ENCODE data around the gene SAMD5.

The SAMD5 gene

GRCh38 chr6:147508042-147508865, at the start of gene SAMD5:
Gene SAMD5 (plus strand): TSS chr6:147508690. CDS start chr6:147508929, 239 bp downstream.
- peak in 1 of 2 experiments; percentile 63 for DNase-seq

GRCh38 chr6:147459780-147460179, 48.7 kb upstream of the SAMD5 start:
- DNase-seq = no peak

- no peak for DNase-seq
These were observed 44.8 kb upstream of the SAMD5 start for GRCh38 chr6:147463651-147464050.

- DNase-seq = no peak
These were observed 41.1 kb upstream of the SAMD5 start for GRCh38 chr6:147467428-147467827.

DNA sequence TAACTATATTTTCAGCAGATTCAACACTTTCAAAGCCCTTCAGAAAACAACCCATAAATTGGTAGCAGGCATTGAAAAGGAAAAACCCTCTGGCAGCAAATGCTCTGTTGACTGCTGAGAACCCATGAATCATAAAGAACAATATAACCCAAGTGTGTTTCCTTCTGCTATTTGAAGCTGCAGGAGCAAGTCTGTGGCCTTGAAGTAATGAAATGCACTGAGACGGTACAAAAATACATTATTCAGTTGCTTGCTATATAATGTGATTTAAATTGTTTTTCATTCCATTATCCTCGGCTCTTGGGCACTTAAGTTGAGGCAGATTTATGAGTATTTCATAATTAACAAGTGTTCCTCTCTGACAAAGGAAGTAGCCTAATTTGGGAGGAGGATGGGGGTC, 40.6 kb upstream of the SAMD5 start:
- DNase-seq = no peak

GRCh38 chr6:147468634-147469033, 39.9 kb upstream of the SAMD5 start:
- DNase-seq = no peak

DNA sequence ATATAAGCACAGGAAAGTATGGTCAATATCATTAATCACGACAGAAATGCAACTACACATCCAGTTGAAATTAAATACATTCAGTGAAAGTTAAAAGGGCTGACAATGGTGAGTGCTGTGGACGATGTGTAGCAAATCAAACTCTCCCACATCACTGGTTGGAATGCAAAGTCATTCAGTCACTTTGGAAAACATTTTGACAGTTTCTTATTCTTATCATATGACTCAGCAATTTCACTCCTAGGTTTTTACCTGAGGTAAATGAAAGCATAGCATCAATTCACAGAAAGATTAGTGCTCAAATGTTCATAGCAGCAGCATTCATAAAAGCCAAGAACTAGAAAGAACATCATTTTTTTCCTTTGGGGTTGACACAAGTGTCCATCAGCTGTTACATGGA, 28.6 kb upstream of the SAMD5 start:
- DNase-seq = no peak

DNA sequence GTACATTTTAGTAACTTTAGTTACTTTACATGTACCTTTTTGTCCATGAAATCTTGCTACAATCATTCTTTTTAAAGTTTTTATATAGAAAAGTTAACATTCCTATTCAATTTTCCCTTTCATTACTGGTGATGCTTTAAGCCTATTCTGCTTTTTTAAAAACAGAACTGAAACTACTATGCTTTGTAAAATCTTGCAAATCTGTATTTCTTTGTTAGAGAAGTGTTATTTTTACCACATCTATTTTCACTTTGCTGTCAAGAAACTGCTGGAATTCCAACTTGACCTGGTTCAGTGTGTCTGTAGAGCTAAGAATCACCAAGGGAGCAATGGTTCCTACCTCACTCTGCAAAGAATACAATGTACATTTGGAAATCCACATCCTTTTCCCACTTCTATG, 21.8 kb upstream of the SAMD5 start:
- no peak for DNase-seq

DNA sequence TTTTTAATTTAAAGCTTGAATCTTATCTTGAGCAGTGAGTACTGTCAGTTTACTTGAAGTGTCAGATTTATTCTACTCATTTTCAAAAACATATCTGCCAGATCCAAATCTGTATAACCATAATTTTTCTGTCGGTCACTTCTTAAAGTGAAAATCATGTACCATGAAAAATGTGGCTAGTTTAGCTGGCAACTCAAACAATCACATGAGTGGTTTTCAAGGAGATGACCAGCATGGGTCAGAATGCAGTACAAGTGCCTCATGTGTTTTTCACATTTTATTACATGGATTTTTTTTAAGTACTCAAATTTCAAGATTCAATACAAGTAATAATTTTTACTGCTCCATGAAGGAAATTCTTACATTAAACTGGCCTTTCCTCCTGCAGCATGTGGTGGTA, 11.0 kb upstream of the SAMD5 start:
- no peak for DNase-seq

- no peak for DNase-seq
These were observed 4.9 kb upstream of the SAMD5 start for GRCh38 chr6:147503587-147503986.

GRCh38 chr6:147504848-147505247, 3.6 kb upstream of the SAMD5 start:
- no peak for DNase-seq

DNA sequence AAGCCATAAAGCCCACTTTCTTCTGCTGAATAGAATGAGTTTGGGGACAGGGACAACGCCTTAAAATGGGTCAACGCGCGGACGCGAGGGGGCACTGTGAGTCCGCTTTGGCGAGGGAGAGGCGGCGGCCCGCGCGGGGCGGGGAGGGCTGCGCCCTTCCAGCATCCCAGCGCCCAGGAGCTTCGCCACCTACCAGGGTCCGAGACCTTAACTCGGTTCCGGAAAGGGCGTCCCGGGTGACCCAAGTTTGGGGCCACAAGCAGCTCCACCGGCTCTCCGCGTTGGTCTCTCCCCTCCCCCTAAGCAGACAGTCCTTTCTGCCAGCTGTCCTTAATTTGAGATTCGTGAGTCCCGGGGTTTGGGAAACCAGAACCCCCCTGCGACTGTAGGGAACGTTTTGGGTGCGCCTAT, 1.8 kb upstream of the SAMD5 start:
- DNase-seq = peak in 1 of 2 experiments; percentile 47

GRCh38 chr6:147507162-147508041, 1.1 kb upstream of the SAMD5 start:
- peak in 1 of 2 experiments; percentile 33 for DNase-seq

DNA sequence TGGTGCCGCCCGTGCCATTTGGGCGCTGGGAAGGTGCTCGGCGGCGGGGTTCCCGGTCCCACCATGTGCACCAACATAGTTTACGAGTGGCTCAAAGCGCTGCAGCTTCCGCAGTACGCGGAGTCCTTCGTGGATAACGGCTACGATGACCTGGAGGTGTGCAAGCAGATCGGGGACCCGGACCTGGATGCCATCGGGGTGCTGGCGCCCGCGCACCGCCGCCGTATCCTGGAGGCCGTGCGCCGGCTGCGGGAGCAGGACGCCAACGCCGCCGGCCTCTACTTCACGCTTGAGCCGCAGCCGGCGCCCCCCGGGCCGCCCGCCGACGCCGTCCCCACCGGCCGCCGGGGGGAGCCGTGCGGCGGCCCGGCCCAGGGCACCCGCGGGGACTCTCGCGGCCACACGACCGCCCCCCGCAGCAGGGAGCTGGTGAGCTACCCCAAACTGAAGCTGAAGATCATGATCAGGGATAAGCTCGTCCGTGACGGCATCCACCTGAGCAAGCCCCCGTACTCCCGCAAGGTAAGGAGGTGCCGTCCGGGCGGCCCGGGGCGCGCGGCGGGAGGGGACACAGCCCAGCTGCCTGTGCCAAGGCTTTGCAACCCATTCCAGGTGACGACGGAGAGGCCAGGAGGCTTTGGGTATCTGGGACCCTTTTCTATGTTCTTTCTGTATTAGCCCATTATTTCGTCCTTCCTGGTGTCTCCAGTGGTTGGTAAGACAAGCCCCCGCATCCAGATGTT, 547 bp downstream of the SAMD5 start:
- DNase-seq = peak in 1 of 2 experiments; percentile 35

DNA sequence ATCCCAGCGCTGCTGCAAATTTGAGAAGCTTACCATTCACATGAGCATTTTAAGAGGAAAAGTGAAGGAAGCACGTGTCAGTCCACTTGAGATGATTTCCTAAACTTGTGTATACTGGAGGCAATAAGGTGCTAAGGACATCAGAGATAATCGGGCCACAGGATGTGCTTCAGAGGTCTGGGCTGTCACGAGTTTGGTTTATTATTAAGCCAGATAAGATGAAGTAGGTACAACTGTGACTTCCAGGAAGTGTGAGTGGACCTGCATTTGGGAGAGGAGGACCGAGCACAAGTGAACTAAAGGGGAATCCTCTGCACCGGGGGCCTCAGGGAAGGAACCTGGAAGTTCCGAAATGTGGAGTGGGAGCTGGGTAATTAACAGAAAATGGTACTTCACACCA, 1.4 kb downstream of the SAMD5 start:
- no peak for DNase-seq

DNA sequence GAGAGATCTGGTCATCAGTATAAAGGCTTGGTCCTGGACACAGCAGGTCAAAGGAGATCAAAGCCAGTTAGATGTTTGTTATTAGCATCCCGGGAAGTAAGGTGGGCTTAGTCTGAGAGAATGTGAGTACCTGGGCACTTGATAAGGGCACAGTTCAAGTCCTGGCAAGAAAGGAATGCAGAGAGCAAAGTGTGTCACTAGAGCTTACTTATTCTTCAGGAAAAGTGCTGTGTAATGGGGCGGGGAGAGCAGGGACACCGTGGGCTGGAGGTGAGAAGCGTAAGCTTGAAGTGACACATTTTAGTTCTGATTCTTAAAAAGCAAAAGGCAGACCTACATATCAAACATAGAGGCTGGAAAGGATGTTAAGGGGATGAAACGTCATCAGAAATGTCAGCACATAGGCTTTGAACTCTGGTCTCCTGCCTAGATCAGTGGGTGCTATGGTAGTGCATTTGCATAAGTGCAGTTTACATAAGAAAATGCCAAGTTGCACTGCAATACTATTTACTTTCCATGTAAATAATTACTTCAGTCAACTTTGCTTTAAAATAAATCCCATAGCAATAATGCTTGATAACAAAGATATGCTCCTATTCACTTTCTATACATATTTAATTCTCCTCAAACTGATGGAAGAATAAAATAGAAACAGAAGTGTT, 2.6 kb downstream of the SAMD5 start:
- DNase-seq = no peak

DNA sequence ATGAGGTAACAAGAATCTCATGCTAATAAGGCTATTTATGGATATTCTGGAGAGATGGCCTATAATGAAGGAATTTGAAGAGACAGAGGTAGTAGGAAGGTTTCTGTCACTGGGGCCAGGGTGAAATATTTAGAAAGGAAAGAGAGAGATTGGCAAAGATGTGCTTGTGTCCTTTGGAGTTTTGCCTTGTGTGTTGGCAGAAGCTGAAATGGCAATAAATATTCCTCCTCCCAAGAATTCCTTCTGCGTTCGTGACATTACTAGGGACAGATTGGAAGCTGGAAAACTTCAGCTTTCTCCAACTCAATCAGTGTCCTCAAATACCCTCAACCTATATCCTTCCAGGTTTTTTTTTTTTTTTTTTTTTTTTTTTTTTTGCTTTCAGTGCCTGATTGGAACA, 6.3 kb downstream of the SAMD5 start:
- no peak for DNase-seq

DNA sequence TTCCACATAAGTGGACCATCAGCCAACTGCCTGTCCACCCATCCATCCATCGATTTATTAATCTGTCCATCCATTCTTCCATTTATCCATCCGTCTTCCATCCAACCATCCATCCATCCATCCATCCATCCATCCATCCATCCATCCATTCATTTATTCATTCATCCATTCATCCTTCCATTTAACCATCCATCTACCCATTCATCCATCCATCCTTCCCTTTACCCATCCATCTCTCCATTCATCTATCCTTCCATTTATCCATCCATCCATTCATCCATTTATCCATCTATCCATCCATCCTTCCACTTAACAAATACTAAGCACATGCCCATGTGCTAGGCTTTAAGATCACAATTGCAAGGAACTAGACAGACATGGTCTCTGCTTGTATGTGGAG, 6.8 kb downstream of the SAMD5 start:
- no peak for DNase-seq

GRCh38 chr6:147522597-147522996, 14.1 kb downstream of the SAMD5 start:
- DNase-seq = no peak

GRCh38 chr6:147525519-147526209, 17.2 kb downstream of the SAMD5 start:
- DNase-seq = no peak

DNA sequence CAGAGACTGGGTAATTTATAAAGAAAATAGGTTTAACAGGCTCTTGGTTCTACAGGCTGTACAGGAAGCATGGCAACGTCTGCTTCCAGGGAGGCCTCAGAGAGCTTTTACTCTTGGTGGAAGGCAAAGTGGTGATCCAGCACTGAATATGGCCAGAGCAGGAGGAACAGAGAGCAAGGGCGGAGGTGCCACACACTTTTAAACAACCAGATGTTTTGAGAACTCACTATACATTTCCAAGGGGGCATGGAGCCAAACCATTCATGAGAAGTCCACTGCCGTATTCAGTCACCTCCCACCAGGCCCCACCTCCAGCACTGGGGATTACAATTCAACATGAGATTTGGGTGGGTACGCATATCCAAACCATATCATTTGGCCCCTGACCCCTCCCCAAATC, 18.7 kb downstream of the SAMD5 start:
- no peak for DNase-seq

Data from SW 1271 (cell line).